Measurements from ENCODE around the gene TRAPPC14. TPM values are rescaled to one million over a fixed set of nuclear protein-coding genes. Genes with fewer than 3 reads are reported as not detected.
"Not testable (repeated sequence)": the region's sequence is repeated elsewhere in the genome, so short reads cannot be mapped to it uniquely, and the experiment has no call there.

The TRAPPC14 gene
- total RNA-seq, 1 experiment from 2014 or later: 3.0 TPM

GRCh38 chr7:100146350-100146749 lies 12.2 kb downstream of the TRAPPC14 start:
- DNase-seq, H3K36me3 ChIP-seq, H3K27me3 ChIP-seq, H3K4me3 ChIP-seq, H3K9me3 ChIP-seq: not testable (repeated sequence)

GRCh38 chr7:100142461-100142860 lies 16.1 kb downstream of the TRAPPC14 start:
- Histone ChIP-seq H3K4me3 (no peak overlapping the region), H3K27me3 (no peaks in the 10 kb centered on the region), H3K36me3 (no peaks in the 10 kb centered on the region), H3K9me3 (no peaks in the 10 kb centered on the region)
- DNase-seq: no peak

- DNase-seq: no peak
- no peaks in the 10 kb centered on the region for H3K9me3 ChIP-seq
- H3K36me3 ChIP-seq: no peaks in the 10 kb centered on the region
- no peaks in the 10 kb centered on the region for H3K27me3 ChIP-seq
- no peak overlapping the region for H3K4me3 ChIP-seq
Observed at GRCh38 chr7:100141555-100141949, 17.0 kb downstream of the TRAPPC14 start.

- H3K9me3 ChIP-seq: no peaks in the 10 kb centered on the region
- DNase-seq: no peak
- H3K36me3 ChIP-seq: no peaks in the 10 kb centered on the region
- no peak overlapping the region for H3K4me3 ChIP-seq
- no peaks in the 10 kb centered on the region for H3K27me3 ChIP-seq
Observed at GRCh38 chr7:100137851-100138760, 20.4 kb downstream of the TRAPPC14 start.

- DNase-seq: peak; percentile 29
- Histone ChIP-seq H3K9me3 (no peaks in the 10 kb centered on the region), H3K36me3 (no peaks in the 10 kb centered on the region), H3K27me3 (no peaks in the 10 kb centered on the region), H3K4me3 (no peak overlapping the region)
Observed at GRCh38 chr7:100132697-100133151, 25.8 kb downstream of the TRAPPC14 start.

- no peaks in the 10 kb centered on the region for H3K9me3 ChIP-seq
- H3K27me3 ChIP-seq: no peaks in the 10 kb centered on the region
- no peaks in the 10 kb centered on the region for H3K36me3 ChIP-seq
- DNase-seq: no peak
- no peak overlapping the region for H3K4me3 ChIP-seq
Observed at GRCh38 chr7:100132126-100132525, 26.4 kb downstream of the TRAPPC14 start.

GRCh38 chr7:100130608-100131453 lies 27.7 kb downstream of the TRAPPC14 start:
- H3K4me3 ChIP-seq: no peak overlapping the region
- no peaks in the 10 kb centered on the region for H3K36me3 ChIP-seq
- H3K9me3 ChIP-seq: no peaks in the 10 kb centered on the region
- no peaks in the 10 kb centered on the region for H3K27me3 ChIP-seq
- peak; percentile 39 for DNase-seq

GRCh38 chr7:100130220-100130607 lies 28.3 kb downstream of the TRAPPC14 start:
- H3K4me3 ChIP-seq, H3K36me3 ChIP-seq, DNase-seq, H3K9me3 ChIP-seq, H3K27me3 ChIP-seq: not testable (repeated sequence)

GRCh38 chr7:100128637-100128963 lies 29.9 kb downstream of the TRAPPC14 start:
- DNase-seq: no peak
- Histone ChIP-seq H3K9me3 (no peaks in the 10 kb centered on the region), H3K36me3 (no peaks in the 10 kb centered on the region; the same call in 1 of the 2 replicates), H3K27me3 (no peaks in the 10 kb centered on the region), H3K4me3 (no peak overlapping the region)

GRCh38 chr7:100127866-100128636 lies 30.5 kb downstream of the TRAPPC14 start:
- no peak for DNase-seq
- Histone ChIP-seq H3K36me3 (no peaks in the 10 kb centered on the region; the same call in 1 of the 2 replicates), H3K4me3 (peak overlapping the region; percentile 84), H3K9me3 (no peaks in the 10 kb centered on the region), H3K27me3 (no peaks in the 10 kb centered on the region)

GRCh38 chr7:100126931-100127865 lies 31.3 kb downstream of the TRAPPC14 start, which contains the start of gene MBLAC1:
TSS of gene MBLAC1 (plus strand) at chr7:100126967. CDS start at chr7:100127396, 429 bp downstream.
- DNase-seq: peak; percentile 81
- H3K4me3 ChIP-seq: peak within 1 kb of the TSS; percentile 84
- no peaks in the 10 kb centered on the region for H3K27me3 ChIP-seq
- H3K36me3 ChIP-seq: no peaks in the 10 kb centered on the region; the same call in 1 of the 2 replicates
- H3K9me3 ChIP-seq: no peaks in the 10 kb centered on the region

GRCh38 chr7:100126239-100126930 lies 32.1 kb downstream of the TRAPPC14 start:
- peak overlapping the region; percentile 84 for H3K4me3 ChIP-seq
- no peak for DNase-seq
- no peaks in the 10 kb centered on the region for H3K27me3 ChIP-seq

GRCh38 chr7:100124301-100125230 lies 34.0 kb downstream of the TRAPPC14 start:
- no peaks in the 10 kb centered on the region for H3K9me3 ChIP-seq
- no peak overlapping the region for H3K4me3 ChIP-seq
- no peaks in the 10 kb centered on the region; the same call in 1 of the 2 replicates for H3K36me3 ChIP-seq
- H3K27me3 ChIP-seq: no peaks in the 10 kb centered on the region
- DNase-seq: no peak

More at GRCh38 chr7:100126239-100126930, 32.1 kb downstream of the TRAPPC14 start:
- Histone ChIP-seq H3K9me3 (no peaks in the 10 kb centered on the region), H3K36me3 (no peaks in the 10 kb centered on the region; the same call in 1 of the 2 replicates)

GRCh38 chr7:100122568-100122967 lies 36.0 kb downstream of the TRAPPC14 start:
- Histone ChIP-seq H3K36me3 (no peaks in the 10 kb centered on the region; the same call in 1 of the 2 replicates), H3K27me3 (no peaks in the 10 kb centered on the region), H3K4me3 (no peak overlapping the region), H3K9me3 (no peaks in the 10 kb centered on the region)
- no peak for DNase-seq
